ENCODE data around the gene PEMT. TPM values are rescaled to one million over a fixed set of nuclear protein-coding genes. Genes with fewer than 3 reads are reported as not detected.

PEMT gene
- total RNA-seq, 1 experiment from 2014 or later: 53.1 TPM

DNA sequence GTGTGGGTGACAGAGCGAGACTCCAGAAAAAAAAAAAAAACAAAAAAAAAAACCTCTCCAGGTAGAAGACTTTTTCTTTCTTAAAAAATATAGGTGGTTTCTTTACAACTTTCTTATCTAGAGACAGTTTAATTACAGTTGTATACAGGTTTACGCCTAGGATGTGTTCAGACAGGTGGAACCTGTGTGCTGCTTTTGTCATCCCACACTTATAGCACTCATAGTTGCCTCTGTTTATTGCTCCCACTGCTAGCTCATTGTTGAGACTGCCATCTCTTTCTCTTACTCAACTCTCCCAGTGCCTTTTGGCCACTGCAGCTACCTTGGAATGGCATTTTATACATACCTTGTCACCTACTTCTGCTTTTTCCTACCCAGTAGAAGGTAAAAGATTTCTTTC is 133.8 kb downstream of the PEMT start (continued):
- TF ChIP-seq GRHL2 (CRISPR knock-in tag; IDR thresholded peaks at IDR 0.05; ENCODE audit: insufficient replicate concordance, severe bottlenecking) (no peak), NFYB (CRISPR knock-in tag; conservative IDR thresholded peaks at IDR 0.05; ENCODE audit: low read depth) (no peak)
- TF ChIP-seq, protein P1, sequence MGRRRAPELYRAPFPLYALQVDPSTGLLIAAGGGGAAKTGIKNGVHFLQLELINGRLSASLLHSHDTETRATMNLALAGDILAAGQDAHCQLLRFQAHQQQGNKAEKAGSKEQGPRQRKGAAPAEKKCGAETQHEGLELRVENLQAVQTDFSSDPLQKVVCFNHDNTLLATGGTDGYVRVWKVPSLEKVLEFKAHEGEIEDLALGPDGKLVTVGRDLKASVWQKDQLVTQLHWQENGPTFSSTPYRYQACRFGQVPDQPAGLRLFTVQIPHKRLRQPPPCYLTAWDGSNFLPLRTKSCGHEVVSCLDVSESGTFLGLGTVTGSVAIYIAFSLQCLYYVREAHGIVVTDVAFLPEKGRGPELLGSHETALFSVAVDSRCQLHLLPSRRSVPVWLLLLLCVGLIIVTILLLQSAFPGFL (CRISPR knock-in tag; IDR thresholded peaks at IDR 0.05; ENCODE audit: borderline replicate concordance): no peak

DNA sequence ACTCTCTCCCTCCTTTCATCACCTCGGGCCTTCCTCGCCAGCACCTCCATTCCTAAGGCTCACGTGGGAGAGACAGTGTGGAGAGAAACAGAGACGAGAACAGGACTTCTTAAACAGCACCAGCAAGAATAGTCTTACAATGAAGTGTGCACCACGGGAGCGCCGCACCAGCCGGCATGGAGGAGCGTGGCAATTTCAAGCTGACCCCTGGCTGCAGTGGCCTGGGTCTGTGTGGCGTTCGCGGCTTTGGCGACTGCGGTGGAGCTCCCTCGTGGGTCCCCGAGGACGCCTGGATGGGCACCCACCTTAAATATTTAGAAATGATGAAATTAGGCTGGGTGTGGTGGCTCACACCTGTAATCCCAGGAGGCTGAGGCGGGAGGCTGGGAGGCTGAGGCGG is 135.3 kb downstream of the PEMT start:
- H3K27ac Mint-ChIP-seq: no peak overlapping the region
- DNase-seq (ENCODE audit: low spot score): no peak
- CTCF ChIA-PET: no interaction called here
- H3K36me3 Mint-ChIP-seq: peaks cover 6% of the 10 kb centered on the region
- no peak for ATAC-seq
- no peaks in the 10 kb centered on the region for H3K4me1 Mint-ChIP-seq
- no peak overlapping the region for H3K4me3 Mint-ChIP-seq
- POLR2A ChIA-PET: no interaction called here
- H3K27me3 Mint-ChIP-seq (ENCODE audit: low read depth): peaks cover 6% of the 10 kb centered on the region
- peaks cover 15% of the 10 kb centered on the region for H3K9me3 Mint-ChIP-seq
- TF ChIP-seq, protein P2, sequence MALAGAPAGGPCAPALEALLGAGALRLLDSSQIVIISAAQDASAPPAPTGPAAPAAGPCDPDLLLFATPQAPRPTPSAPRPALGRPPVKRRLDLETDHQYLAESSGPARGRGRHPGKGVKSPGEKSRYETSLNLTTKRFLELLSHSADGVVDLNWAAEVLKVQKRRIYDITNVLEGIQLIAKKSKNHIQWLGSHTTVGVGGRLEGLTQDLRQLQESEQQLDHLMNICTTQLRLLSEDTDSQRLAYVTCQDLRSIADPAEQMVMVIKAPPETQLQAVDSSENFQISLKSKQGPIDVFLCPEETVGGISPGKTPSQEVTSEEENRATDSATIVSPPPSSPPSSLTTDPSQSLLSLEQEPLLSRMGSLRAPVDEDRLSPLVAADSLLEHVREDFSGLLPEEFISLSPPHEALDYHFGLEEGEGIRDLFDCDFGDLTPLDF (CRISPR knock-in tag; IDR thresholded peaks at IDR 0.05): no peak
- TF ChIP-seq, protein P3, sequence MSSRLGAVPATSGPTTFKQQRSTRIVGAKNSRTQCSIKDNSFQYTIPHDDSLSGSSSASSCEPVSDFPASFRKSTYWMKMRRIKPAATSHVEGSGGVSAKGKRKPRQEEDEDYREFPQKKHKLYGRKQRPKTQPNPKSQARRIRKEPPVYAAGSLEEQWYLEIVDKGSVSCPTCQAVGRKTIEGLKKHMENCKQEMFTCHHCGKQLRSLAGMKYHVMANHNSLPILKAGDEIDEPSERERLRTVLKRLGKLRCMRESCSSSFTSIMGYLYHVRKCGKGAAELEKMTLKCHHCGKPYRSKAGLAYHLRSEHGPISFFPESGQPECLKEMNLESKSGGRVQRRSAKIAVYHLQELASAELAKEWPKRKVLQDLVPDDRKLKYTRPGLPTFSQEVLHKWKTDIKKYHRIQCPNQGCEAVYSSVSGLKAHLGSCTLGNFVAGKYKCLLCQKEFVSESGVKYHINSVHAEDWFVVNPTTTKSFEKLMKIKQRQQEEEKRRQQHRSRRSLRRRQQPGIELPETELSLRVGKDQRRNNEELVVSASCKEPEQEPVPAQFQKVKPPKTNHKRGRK (CRISPR knock-in tag; IDR thresholded peaks at IDR 0.05; ENCODE audit: borderline replicate concordance): no peak
- TF ChIP-seq ZNF671 (CRISPR knock-in tag; IDR thresholded peaks at IDR 0.05): no peak
- TF ChIP-seq, protein P4, sequence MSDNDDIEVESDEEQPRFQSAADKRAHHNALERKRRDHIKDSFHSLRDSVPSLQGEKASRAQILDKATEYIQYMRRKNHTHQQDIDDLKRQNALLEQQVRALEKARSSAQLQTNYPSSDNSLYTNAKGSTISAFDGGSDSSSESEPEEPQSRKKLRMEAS (CRISPR knock-in tag; IDR thresholded peaks at IDR 0.05): no peak
- TF ChIP-seq, protein P5, sequence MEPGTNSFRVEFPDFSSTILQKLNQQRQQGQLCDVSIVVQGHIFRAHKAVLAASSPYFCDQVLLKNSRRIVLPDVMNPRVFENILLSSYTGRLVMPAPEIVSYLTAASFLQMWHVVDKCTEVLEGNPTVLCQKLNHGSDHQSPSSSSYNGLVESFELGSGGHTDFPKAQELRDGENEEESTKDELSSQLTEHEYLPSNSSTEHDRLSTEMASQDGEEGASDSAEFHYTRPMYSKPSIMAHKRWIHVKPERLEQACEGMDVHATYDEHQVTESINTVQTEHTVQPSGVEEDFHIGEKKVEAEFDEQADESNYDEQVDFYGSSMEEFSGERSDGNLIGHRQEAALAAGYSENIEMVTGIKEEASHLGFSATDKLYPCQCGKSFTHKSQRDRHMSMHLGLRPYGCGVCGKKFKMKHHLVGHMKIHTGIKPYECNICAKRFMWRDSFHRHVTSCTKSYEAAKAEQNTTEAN (CRISPR knock-in tag; IDR thresholded peaks at IDR 0.05): no peak
- TF ChIP-seq, protein P6, sequence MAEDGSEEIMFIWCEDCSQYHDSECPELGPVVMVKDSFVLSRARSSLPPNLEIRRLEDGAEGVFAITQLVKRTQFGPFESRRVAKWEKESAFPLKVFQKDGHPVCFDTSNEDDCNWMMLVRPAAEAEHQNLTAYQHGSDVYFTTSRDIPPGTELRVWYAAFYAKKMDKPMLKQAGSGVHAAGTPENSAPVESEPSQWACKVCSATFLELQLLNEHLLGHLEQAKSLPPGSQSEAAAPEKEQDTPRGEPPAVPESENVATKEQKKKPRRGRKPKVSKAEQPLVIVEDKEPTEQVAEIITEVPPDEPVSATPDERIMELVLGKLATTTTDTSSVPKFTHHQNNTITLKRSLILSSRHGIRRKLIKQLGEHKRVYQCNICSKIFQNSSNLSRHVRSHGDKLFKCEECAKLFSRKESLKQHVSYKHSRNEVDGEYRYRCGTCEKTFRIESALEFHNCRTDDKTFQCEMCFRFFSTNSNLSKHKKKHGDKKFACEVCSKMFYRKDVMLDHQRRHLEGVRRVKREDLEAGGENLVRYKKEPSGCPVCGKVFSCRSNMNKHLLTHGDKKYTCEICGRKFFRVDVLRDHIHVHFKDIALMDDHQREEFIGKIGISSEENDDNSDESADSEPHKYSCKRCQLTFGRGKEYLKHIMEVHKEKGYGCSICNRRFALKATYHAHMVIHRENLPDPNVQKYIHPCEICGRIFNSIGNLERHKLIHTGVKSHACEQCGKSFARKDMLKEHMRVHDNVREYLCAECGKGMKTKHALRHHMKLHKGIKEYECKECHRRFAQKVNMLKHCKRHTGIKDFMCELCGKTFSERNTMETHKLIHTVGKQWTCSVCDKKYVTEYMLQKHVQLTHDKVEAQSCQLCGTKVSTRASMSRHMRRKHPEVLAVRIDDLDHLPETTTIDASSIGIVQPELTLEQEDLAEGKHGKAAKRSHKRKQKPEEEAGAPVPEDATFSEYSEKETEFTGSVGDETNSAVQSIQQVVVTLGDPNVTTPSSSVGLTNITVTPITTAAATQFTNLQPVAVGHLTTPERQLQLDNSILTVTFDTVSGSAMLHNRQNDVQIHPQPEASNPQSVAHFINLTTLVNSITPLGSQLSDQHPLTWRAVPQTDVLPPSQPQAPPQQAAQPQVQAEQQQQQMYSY (CRISPR knock-in tag; IDR thresholded peaks at IDR 0.05): no peak
- TF ChIP-seq ZNF232 (CRISPR knock-in tag; IDR thresholded peaks at IDR 0.05): no peak
- TF ChIP-seq, protein P7, sequence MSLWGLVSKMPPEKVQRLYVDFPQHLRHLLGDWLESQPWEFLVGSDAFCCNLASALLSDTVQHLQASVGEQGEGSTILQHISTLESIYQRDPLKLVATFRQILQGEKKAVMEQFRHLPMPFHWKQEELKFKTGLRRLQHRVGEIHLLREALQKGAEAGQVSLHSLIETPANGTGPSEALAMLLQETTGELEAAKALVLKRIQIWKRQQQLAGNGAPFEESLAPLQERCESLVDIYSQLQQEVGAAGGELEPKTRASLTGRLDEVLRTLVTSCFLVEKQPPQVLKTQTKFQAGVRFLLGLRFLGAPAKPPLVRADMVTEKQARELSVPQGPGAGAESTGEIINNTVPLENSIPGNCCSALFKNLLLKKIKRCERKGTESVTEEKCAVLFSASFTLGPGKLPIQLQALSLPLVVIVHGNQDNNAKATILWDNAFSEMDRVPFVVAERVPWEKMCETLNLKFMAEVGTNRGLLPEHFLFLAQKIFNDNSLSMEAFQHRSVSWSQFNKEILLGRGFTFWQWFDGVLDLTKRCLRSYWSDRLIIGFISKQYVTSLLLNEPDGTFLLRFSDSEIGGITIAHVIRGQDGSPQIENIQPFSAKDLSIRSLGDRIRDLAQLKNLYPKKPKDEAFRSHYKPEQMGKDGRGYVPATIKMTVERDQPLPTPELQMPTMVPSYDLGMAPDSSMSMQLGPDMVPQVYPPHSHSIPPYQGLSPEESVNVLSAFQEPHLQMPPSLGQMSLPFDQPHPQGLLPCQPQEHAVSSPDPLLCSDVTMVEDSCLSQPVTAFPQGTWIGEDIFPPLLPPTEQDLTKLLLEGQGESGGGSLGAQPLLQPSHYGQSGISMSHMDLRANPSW (CRISPR knock-in tag; conservative IDR thresholded peaks at IDR 0.05; ENCODE audit: low read depth): no peak
- TF ChIP-seq, protein P8, sequence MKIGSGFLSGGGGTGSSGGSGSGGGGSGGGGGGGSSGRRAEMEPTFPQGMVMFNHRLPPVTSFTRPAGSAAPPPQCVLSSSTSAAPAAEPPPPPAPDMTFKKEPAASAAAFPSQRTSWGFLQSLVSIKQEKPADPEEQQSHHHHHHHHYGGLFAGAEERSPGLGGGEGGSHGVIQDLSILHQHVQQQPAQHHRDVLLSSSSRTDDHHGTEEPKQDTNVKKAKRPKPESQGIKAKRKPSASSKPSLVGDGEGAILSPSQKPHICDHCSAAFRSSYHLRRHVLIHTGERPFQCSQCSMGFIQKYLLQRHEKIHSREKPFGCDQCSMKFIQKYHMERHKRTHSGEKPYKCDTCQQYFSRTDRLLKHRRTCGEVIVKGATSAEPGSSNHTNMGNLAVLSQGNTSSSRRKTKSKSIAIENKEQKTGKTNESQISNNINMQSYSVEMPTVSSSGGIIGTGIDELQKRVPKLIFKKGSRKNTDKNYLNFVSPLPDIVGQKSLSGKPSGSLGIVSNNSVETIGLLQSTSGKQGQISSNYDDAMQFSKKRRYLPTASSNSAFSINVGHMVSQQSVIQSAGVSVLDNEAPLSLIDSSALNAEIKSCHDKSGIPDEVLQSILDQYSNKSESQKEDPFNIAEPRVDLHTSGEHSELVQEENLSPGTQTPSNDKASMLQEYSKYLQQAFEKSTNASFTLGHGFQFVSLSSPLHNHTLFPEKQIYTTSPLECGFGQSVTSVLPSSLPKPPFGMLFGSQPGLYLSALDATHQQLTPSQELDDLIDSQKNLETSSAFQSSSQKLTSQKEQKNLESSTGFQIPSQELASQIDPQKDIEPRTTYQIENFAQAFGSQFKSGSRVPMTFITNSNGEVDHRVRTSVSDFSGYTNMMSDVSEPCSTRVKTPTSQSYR (CRISPR knock-in tag; IDR thresholded peaks at IDR 0.05): no peak
- no peak for TF ChIP-seq NR2C2 (CRISPR knock-in tag; IDR thresholded peaks at IDR 0.05)
- TF ChIP-seq, protein P9, sequence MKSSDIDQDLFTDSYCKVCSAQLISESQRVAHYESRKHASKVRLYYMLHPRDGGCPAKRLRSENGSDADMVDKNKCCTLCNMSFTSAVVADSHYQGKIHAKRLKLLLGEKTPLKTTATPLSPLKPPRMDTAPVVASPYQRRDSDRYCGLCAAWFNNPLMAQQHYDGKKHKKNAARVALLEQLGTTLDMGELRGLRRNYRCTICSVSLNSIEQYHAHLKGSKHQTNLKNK (CRISPR knock-in tag; IDR thresholded peaks at IDR 0.05): no peak
- TF ChIP-seq OVOL2 (CRISPR knock-in tag; IDR thresholded peaks at IDR 0.05; ENCODE audit: borderline replicate concordance): no peak
- TF ChIP-seq ZNF263 (CRISPR knock-in tag; IDR thresholded peaks at IDR 0.05; ENCODE audit: low read depth): no peak
- TF ChIP-seq, protein P10, sequence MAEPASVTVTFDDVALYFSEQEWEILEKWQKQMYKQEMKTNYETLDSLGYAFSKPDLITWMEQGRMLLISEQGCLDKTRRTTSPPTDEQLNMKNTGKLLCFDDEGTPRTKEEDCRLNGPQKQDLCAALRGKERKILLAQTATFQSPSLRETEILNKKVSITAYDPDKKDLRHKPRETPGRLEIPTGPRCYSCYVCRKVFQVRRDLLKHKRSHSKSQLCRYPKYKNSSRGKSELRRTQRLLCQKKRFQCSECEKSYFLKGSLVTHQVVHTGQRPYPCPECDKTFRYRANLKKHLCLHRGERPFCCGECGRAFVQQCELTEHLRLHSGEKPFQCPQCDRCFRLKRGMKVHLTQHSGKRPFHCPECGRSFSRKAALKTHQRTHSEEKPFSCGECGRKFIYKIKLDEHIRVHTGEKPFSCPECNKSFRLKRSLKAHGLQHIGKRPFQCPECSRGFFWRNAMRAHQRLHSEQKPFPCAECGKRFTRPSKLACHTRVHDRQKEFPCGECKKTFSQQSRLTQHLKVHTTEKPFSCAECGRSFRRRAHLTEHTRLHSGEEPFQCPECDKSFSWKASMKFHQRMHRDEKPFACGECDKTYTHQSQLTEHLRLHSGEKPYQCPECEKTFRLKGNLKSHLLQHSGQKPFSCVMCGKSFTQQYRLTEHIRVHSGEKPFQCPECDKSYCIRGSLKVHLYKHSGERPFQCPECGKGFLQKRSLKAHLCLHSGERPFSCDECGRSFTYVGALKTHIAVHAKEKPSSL (CRISPR knock-in tag; conservative IDR thresholded peaks at IDR 0.05): no peak
- TF ChIP-seq NFATC4 (CRISPR knock-in tag; IDR thresholded peaks at IDR 0.05): no peak

Data from WTC11 (cell line).